Naive thymus-derived CD8-positive, alpha-beta T cell (primary cell): ENCODE data around the gene SCN5A. TPM values are rescaled to one million over a fixed set of nuclear protein-coding genes. Genes with fewer than 3 reads are reported as not detected.

Source experiments
- ATAC-seq, 2 donors: fragments of 150-1000 bp; cut with Tn5 transposase in 1 of 2; sonication (Bioruptor Pico), chemical (Tn5 transposase) in 1 of 2; 1 replicate in 1 of 2; 2 replicates in 1 of 2; pipeline ENCODE4 v1.10.0; 2021; ENCODE audit warnings: mild to moderate bottlenecking in 2 of 2, moderate library complexity in 2 of 2
- POLR2A ChIA-PET: fragments of 350-600 bp; sonication (Branson Sonifier 250); formaldehyde crosslinking; loops from one replicate; lab custom pipeline; 2021; ENCODE audit warnings: antibody characterized with exemption; lab: Charles Lee
- DNase-seq, 10 donors: peaks; one replicate each; pipeline versions ENCODE4 v3.0.0 to v3.0.0-alpha.2; 2020 to 2022
- H3K27ac Mint-ChIP-seq, 10 donors: one replicate each; pipeline ENCODE4 v1.8.0; 2020 to 2022; ENCODE audit warnings: mild to moderate bottlenecking in 10 of 10, mixed read lengths in 10 of 10, moderate library complexity in 4 of 10, inconsistent platforms in 1 of 10
- H3K27me3 Mint-ChIP-seq, 5 donors: one replicate each; pipeline ENCODE4 v1.8.0; 2021 to 2022; ENCODE audit warnings: mixed read lengths in 5 of 5
- H3K36me3 Mint-ChIP-seq, 3 donors: one replicate each; pipeline ENCODE4 v1.8.0; 2020 to 2022; ENCODE audit warnings: mixed read lengths in 3 of 3, mild to moderate bottlenecking in 2 of 3, inconsistent platforms in 1 of 3
- H3K4me1 Mint-ChIP-seq, 4 donors: one replicate each; pipeline ENCODE4 v1.8.0; 2021 to 2022; ENCODE audit warnings: mixed read lengths in 4 of 4
- H3K4me3 Mint-ChIP-seq, 10 donors: one replicate each; pipeline ENCODE4 v1.8.0; 2020 to 2022; ENCODE audit warnings: mild to moderate bottlenecking in 10 of 10, mixed read lengths in 10 of 10, moderate library complexity in 6 of 10, inconsistent platforms in 1 of 10
- H3K9me3 Mint-ChIP-seq, 9 donors: one replicate each; pipeline ENCODE4 v1.8.0; 2020 to 2022; ENCODE audit warnings: mixed read lengths in 9 of 9, mild to moderate bottlenecking in 3 of 9, inconsistent platforms in 1 of 9, moderate library complexity in 1 of 9
- polyA plus RNA-seq, 3 donors: library from polyadenylated mRNA; unstranded; fragments of 300-500 nt; fragmentation: Illumina TruSeq; gene quantifications; one replicate each; pipeline ENCODE4 v1.2.3, GENCODE V29; 2021
- total RNA-seq, 8 experiments: library from RNA in 2 of 8; stranded (reverse) in 2 of 8; gene quantifications; one replicate each; pipeline ENCODE4 v1.2.3 and lab custom pipeline; 2021 to 2026

The SCN5A gene
- total and polyA plus RNA-seq, 5 experiments from 2014 or later, result 0.25 to 0.55 TPM; not detected in 3

DNA sequence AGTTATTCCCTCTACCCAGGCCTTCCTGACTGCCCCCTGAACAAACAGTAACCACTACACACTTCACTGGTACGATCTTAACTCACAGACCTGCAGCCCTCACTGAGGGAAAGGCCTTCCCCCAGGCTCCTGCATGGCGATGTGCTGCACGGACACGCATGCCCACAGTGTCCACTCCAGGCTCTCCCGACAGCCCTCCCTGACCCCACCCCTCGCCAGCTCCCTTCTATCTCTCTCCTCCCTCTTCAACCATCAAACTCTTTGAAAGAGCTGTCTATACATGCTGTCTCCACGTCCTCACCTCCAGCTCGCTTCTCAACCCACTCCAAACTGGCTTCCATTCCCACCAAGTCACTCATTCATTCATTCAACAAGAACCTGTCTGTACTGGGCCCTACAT is 3.9 kb downstream of the SCN5A start:
- Mint-ChIP-seq H3K36me3 (peaks cover 0 to 2% (median 0%) of the 10 kb centered on the region in 3 donors), H3K4me1 (peaks cover 3 to 8% (median 5%) of the 10 kb centered on the region in 4 donors), H3K9me3 (no peaks in the 10 kb centered on the region), H3K27ac (no peak overlapping the region), H3K27me3 (peaks cover 0 to 6% (median 4%) of the 10 kb centered on the region in 5 donors), H3K4me3 (no peak overlapping the region)
- ATAC-seq (no peak), DNase-seq (peak in 1 of 10 donors; percentile 2)
- POLR2A ChIA-PET, result no interaction called here

DNA sequence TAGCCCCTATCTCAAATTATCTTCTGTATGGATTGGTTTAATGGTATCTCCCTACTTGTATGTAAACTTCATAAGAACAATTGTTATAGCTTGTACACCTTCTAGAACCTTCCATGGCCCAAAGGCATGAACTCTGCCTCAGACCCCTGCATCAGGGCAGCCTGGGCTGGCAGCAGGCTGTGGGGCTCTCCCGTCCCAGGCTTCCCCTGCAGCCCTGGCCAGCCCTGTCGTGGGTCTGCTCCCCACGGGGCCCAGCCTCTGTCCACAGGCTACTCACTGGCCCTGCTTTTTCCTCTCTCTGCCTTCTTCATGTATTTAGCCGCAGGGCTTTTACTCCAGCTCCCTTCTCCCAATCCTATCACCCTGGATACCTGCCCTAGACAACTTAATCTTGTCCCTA is 4.4 kb downstream of the SCN5A start:
- no peak for DNase-seq
- POLR2A ChIA-PET, result no interaction called here

DNA sequence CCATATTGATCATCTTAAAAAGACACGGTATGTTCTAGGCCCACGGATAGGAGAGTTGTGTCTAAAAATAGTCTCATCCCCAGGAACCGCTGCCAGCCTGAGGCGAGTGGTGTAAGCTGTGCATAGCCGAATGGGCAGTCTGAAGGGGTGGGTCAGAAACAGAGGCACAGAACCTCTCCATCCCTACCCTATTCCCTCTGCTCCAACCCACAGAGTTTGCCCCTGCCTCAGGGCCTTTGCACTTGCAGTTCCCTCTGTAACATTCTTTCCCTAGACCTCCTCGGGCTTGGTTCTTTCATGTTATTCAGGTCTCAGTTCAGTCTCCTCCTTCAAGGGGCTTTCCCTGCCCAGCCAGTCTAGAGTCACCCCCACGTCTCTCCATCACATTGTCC is 4.8 kb downstream of the SCN5A start:
- Mint-ChIP-seq H3K4me1 (peaks cover 3 to 8% (median 5%) of the 10 kb centered on the region in 4 donors), H3K27me3 (peaks cover 0 to 6% (median 4%) of the 10 kb centered on the region in 5 donors), H3K4me3 (no peak overlapping the region), H3K36me3 (peaks cover 0 to 2% (median 0%) of the 10 kb centered on the region in 3 donors), H3K9me3 (no peaks in the 10 kb centered on the region), H3K27ac (no peak overlapping the region)
- DNase-seq (peak in 1 of 10 donors; percentile 4), ATAC-seq (no peak)
- POLR2A ChIA-PET, result no interaction called here

More for the DNA sequence above, 4.4 kb downstream of the SCN5A start:
- Mint-ChIP-seq H3K4me1 (peaks cover 3 to 8% (median 5%) of the 10 kb centered on the region in 4 donors), H3K9me3 (no peaks in the 10 kb centered on the region), H3K36me3 (peaks cover 0 to 2% (median 0%) of the 10 kb centered on the region in 3 donors), H3K27ac (no peak overlapping the region), H3K4me3 (no peak overlapping the region), H3K27me3 (peaks cover 0 to 6% (median 4%) of the 10 kb centered on the region in 5 donors)
- ATAC-seq, result no peak

DNA sequence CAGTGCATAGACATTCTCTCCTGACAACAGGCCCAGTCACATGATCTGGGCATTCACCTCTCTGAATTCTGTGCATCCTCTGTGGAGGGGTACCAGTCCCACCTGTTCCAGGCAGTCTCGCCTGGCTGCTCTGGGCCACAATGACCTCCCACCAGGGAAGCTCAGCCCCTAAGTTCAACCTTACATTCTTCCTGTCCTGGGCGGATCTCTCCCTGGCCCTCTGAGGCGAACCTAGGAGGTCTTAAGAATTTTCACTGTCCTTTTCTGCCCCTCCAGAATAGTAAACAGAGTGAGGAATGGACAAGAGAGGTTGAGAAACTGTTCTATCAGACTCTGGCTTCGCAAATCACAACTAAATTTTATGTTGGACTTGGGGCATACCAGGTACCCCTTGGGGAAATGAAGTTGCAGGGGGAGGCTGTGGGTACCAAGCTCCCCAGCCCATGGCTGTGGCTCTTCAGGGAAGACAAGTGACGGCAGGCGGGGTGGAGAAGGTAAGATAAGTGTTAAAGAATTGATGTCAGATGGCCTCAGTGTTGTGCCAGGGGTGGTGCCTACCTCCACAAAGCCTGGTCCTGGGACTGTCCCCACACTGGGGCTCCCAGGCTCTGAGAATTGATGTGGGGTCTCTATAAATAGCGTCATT is 5.3 kb downstream of the SCN5A start:
- H3K27ac Mint-ChIP-seq, result peak overlapping the region in 1 of 10 donors; percentile 58
- peaks cover 0 to 6% (median 4%) of the 10 kb centered on the region in 5 donors for H3K27me3 Mint-ChIP-seq

DNA sequence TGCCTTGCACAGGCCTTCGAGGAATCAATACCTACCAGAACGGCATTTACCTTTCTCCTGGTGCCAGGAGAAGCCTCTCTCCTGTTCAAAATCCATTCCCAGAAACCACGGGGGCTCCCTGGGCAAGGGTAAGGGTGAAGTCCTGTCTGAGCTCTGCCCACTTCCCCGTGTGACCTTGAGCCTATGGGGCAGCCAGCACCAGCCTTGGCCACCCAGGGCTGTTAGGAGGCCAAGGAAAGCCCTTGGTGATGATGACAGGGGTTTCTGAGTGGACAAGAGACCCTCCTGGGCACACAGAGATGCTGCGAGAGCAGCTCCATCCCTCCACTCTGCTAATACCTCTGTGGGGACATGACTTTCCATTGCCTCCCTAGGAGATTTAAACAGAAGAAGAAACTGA is 5.9 kb downstream of the SCN5A start:
- ATAC-seq, result no peak
- POLR2A ChIA-PET, result no interaction called here
- H3K9me3 Mint-ChIP-seq, result no peaks in the 10 kb centered on the region
- no peak overlapping the region for H3K4me3 Mint-ChIP-seq
- peaks cover 2 to 4% (median 2%) of the 10 kb centered on the region in 4 donors for H3K4me1 Mint-ChIP-seq
- DNase-seq, result no peak
- H3K36me3 Mint-ChIP-seq, result peaks cover 0 to 2% (median 0%) of the 10 kb centered on the region in 3 donors
- H3K27ac Mint-ChIP-seq, result no peak overlapping the region
- peaks cover 0 to 6% (median 4%) of the 10 kb centered on the region in 5 donors for H3K27me3 Mint-ChIP-seq

More for the DNA sequence above, 5.3 kb downstream of the SCN5A start:
- DNase-seq, result peak in 1 of 10 donors; percentile 10
- Mint-ChIP-seq H3K4me3 (no peak overlapping the region), H3K4me1 (peaks cover 3 to 8% (median 5%) of the 10 kb centered on the region in 4 donors), H3K9me3 (no peaks in the 10 kb centered on the region), H3K36me3 (peaks cover 0 to 2% (median 0%) of the 10 kb centered on the region in 3 donors)
- ATAC-seq, result no peak
- POLR2A ChIA-PET, result no interaction called here

DNA sequence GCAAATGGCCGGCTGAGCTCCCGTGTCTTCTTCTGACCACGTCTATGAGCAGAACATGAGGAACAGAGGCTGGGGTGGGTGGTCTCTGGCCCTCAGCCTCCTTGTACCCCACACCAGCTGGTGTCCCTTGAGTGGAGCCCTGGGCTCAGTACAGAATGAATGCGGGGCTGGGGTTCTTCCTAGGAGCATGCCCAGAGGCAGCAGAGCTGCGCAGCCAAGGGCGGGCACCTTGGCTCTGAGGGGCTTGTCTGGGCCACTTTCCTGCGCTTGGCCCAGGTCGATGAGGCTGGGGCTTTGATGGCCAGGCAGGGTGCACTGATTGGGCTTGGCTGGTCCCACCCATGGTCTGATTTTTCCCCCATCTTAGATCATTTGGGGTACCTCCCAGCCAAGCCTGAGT is 6.4 kb downstream of the SCN5A start:
- DNase-seq (no peak), ATAC-seq (no peak)
- H3K4me1 Mint-ChIP-seq, result no peaks in the 10 kb centered on the region
- no peaks in the 10 kb centered on the region for H3K9me3 Mint-ChIP-seq
- POLR2A ChIA-PET, result no interaction called here
- no peak overlapping the region for H3K27ac Mint-ChIP-seq
- H3K4me3 Mint-ChIP-seq, result no peak overlapping the region
- peaks cover 0 to under 1% (median 0%) of the 10 kb centered on the region in 3 donors for H3K36me3 Mint-ChIP-seq
- peaks cover 0 to 6% (median 2%) of the 10 kb centered on the region in 5 donors for H3K27me3 Mint-ChIP-seq

DNA sequence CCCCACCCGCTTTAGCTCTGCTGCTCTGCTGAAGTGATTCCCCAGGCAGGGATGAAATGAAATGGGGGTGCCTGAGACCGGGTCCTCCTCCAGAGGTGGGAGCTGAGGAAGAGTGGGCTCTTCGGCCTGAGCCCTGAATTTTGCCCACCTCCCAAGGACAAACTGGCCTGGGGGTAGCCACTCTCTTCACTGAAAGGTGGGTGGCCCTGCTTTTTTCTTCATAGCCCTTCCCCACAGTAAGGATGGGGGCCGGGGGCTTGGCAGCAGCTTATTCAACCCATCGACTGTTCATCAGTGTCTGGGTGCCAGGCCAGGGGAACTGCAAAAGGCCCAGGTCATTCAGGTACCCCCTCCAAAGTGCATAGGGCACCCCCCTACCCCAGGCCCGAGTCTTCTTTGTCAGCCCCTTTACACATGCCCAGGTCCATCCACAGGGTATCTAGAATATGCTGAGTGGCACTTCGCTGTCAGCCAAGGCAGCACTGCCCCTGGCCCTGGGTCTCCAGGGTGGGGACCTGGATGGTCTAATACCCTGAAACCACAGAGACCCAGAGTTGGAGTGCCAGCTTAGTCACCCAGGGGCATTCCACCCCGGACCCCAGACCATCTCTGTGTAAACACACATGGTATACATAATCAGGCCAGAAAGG is 7.9 kb downstream of the SCN5A start:
- peak in 1 of 10 donors; percentile 55 for DNase-seq
- Mint-ChIP-seq H3K36me3 (no peaks in the 10 kb centered on the region), H3K27me3 (peaks cover 0 to 8% (median 1%) of the 10 kb centered on the region in 5 donors), H3K4me1 (no peaks in the 10 kb centered on the region), H3K4me3 (no peak overlapping the region), H3K27ac (no peak overlapping the region), H3K9me3 (no peaks in the 10 kb centered on the region)
- no peak for ATAC-seq
- POLR2A ChIA-PET, result no interaction called here

DNA sequence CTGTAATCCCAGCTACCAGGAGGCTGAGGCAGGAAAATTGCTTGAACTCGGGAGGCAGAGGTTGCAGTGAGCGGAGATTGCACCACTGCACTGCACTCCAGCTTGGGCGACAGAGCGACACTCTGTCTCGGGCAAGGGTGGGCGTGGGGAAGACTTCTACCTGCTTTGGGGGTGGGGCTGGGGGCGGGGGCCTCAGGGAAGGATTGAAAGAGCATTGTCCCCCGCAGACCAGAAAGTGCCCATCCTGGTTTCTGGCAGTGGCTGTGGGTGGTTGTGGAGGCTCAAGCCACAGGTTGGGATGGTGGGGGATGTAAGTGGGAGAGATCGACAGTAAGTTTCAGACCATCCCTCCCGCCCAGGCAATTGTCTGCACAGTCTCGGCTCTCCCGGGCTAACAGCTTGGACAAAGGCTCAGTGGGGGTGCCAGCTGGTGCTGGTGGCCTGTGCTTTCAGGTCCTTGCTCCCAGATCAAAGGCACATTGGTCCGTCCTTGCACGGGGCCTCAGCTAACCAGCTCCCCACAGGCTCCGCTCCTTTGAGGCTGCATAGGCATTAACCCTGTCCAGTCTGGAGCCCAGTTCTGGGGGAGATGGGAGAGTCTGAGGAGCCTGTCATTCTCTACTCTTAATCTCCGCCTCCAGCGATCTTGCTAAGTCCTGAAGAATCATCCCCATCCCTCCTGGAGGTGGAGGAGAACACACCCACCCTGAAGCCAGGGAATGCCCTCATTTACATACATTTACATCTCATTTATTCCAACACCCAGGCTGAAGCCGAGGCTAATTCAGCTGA is 8.6 kb downstream of the SCN5A start:
- DNase-seq, result peak in 1 of 10 donors; percentile 57
- H3K4me3 Mint-ChIP-seq, result no peak overlapping the region
- no peak overlapping the region for H3K27ac Mint-ChIP-seq
- ATAC-seq, result no peak
- no peaks in the 10 kb centered on the region for H3K4me1 Mint-ChIP-seq
- H3K27me3 Mint-ChIP-seq, result peaks cover 0 to 8% (median 1%) of the 10 kb centered on the region in 5 donors
- no peaks in the 10 kb centered on the region for H3K36me3 Mint-ChIP-seq
- POLR2A ChIA-PET, result no interaction called here
- H3K9me3 Mint-ChIP-seq, result no peaks in the 10 kb centered on the region

DNA sequence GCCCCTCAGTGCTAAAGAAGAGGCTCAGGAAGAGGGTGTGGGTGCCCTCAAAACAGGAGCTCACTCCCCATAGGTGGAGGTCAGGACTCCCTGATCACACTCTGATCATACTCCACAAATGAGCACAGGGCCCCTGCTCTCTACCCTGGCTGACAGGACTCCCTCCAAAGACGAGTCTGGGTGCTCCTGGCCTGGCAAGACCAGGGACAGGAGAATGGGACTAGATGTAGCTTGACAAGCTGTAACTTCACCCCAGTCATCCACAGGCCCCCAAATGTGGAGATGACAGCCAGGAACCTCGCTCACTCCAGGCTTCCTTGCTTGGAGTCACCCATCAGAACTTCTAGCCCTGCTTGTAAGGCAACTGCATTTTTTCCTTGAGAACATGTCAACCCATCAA is 11.1 kb downstream of the SCN5A start:
- no peaks in the 10 kb centered on the region for H3K9me3 Mint-ChIP-seq
- ATAC-seq (no peak), DNase-seq (peak in 1 of 10 donors; percentile 30)
- peaks cover 0 to 6% (median 0%) of the 10 kb centered on the region in 4 donors for H3K4me1 Mint-ChIP-seq
- peaks cover 0 to 4% (median 1%) of the 10 kb centered on the region in 5 donors for H3K27me3 Mint-ChIP-seq
- POLR2A ChIA-PET, result no interaction called here
- no peak overlapping the region for H3K4me3 Mint-ChIP-seq
- H3K27ac Mint-ChIP-seq, result no peak overlapping the region
- no peaks in the 10 kb centered on the region for H3K36me3 Mint-ChIP-seq

DNA sequence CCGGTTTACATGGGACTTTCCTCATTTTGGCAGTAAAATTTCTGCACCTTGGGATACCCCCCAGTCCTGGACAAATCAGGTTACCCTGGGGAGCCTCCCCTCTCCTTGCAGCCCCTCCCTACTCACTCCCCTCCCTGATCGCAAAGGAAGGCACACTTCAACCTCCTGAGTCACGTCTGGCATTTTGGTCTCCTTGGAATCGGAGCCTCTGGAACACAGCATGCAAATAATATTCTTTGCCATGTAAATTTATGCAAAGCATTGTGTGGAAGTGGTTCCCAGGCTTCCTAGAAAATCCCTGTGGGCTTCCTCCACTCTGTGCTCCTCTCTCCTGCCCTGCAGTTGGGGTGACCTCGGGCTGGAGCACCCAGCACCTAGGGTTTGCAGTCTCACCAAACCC is 11.6 kb downstream of the SCN5A start:
- no peak overlapping the region for H3K4me3 Mint-ChIP-seq
- DNase-seq (no peak), ATAC-seq (no peak)
- no peak overlapping the region for H3K27ac Mint-ChIP-seq
- POLR2A ChIA-PET, result no interaction called here
- H3K27me3 Mint-ChIP-seq, result peaks cover 0 to 4% (median 1%) of the 10 kb centered on the region in 5 donors
- H3K9me3 Mint-ChIP-seq, result no peaks in the 10 kb centered on the region
- peaks cover 0 to 6% (median 0%) of the 10 kb centered on the region in 4 donors for H3K4me1 Mint-ChIP-seq
- H3K36me3 Mint-ChIP-seq, result no peaks in the 10 kb centered on the region

DNA sequence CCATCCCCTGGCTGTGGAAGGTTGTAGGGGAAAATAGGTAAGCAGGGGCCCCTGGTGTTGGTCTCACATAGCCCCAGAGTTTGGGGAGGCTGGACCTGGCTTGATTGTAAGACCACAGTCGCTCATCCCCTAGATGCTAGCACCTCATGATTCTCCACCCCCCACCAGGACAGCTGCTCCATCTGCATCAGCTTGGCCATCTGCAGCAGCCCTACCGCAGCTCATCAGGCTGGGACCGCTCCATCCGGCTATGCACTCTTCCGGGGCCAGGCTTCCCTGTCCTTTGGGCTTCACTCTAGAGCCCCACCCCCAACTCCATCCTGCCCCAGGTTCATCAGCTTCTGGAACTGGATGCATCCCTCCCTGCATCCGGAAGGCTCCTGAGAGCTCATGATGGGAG is 12.6 kb downstream of the SCN5A start:
- Mint-ChIP-seq H3K27ac (no peak overlapping the region), H3K4me3 (no peak overlapping the region), H3K27me3 (peaks cover 0 to 10% (median 0%) of the 10 kb centered on the region in 5 donors), H3K36me3 (no peaks in the 10 kb centered on the region), H3K4me1 (peaks cover 0 to 6% (median 0%) of the 10 kb centered on the region in 4 donors), H3K9me3 (no peaks in the 10 kb centered on the region)
- POLR2A ChIA-PET, result no interaction called here
- DNase-seq (no peak), ATAC-seq (no peak)

DNA sequence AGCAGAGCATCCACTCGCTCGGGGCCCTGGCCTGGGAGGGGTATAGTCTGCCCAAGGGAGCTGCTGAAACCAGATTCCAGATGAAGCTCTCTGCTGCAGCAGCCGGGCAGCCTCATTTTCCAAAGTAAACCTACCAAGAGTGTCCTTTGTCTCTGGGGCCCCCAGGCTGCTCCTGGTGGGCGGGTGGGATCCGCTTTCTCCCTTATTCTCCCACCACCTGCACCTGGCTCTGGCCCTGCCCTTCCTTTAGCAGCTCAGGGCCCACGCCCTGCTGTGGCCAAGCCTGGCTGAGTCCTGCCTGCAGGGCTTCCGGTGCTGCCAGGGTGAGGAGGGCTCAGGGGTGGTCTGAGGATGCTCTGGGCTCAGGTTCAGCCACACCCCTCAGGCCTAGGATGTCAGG is 13.0 kb downstream of the SCN5A start:
- Mint-ChIP-seq H3K4me3 (no peak overlapping the region), H3K4me1 (peaks cover 0 to 6% (median 1%) of the 10 kb centered on the region in 4 donors), H3K36me3 (no peaks in the 10 kb centered on the region), H3K9me3 (no peaks in the 10 kb centered on the region), H3K27ac (no peak overlapping the region), H3K27me3 (peaks cover 0 to 10% (median 0%) of the 10 kb centered on the region in 5 donors)
- DNase-seq, result no peak
- ATAC-seq, result no peak
- POLR2A ChIA-PET, result no interaction called here
